ELR (cell line): ENCODE results near the gene LRBA.
"Not testable (repeated sequence)": the region's sequence is repeated elsewhere in the genome, so short reads cannot be mapped to it uniquely, and the experiment has no call there.

Source experiments
- DNase-seq: peaks from one replicate; pipeline ENCODE4 v3.0.0-alpha.2; 2015; ENCODE audit warnings: low read depth

The LRBA gene

GRCh38 chr4:150662686-150663085, 352.4 kb downstream of the LRBA start:
- DNase-seq, result no peak

DNA sequence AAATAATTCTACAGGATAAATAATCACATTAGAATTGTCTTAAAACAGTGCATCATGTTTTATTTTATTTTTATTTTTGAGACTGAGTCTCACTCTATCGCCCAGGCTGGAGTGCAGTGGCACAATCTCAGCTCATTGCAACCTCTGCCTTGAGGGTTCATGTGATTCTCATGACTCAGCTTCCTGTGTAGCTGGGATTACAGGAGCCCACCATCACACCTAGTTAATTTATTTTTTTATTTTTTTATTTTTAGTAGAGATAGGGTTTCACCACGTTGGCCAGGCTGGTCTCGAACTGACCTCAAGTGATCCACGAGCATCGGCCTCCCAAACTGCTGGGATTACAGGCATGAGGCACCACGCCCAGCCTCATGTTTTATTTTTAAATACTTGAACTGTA, 353.5 kb downstream of the LRBA start:
- DNase-seq, result peak; percentile 59

DNA sequence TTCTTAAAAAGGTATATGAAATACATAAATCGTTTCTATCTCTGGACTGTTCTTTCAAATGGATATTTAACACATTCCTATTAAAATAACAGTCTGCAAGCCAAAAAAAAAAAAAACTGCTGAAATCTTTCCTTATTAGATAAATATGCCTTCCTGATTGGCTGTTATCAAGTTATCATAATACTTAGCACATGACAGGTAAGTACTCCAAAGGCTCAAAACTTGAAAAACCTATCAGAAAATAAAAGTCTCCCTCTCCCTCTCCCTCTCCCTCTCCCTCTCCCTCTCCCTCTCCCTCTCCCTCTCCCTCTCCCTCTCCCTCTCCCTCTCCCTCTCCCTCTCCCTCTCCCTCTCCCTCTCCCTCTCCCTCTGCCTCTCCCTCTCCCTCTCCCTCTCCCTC, 356.8 kb downstream of the LRBA start:
- not testable (repeated sequence) for DNase-seq

- no peak for DNase-seq
These were observed 358.2 kb downstream of the LRBA start for GRCh38 chr4:150656891-150657290.

- DNase-seq, result no peak
These were observed 364.3 kb downstream of the LRBA start for GRCh38 chr4:150650751-150651150.

DNA sequence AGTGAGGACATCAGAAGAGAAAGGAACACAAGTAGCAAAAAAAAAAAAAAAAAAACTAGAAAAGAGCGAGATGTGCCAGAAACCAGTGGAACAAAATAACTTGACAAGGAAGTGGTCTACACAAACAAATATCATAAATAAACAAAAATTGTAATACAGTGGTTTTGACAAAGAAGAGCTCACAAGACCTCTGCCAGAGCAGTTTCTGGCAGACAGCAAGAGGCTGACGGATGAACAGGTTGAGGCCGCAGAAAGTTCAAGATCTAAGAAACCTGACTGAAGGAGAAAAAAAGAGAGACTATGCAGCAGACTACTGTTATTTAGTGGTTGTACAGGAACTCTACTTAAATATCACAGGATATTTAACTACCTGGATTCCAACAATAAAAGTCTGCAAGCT, 367.0 kb downstream of the LRBA start:
- DNase-seq, result no peak

- peak; percentile 29 for DNase-seq
These were observed 368.1 kb downstream of the LRBA start for GRCh38 chr4:150647008-150647407.

GRCh38 chr4:150641612-150642011, 373.5 kb downstream of the LRBA start:
- no peak for DNase-seq

- DNase-seq, result no peak
These were observed 382.4 kb downstream of the LRBA start for GRCh38 chr4:150632639-150633038.

DNA sequence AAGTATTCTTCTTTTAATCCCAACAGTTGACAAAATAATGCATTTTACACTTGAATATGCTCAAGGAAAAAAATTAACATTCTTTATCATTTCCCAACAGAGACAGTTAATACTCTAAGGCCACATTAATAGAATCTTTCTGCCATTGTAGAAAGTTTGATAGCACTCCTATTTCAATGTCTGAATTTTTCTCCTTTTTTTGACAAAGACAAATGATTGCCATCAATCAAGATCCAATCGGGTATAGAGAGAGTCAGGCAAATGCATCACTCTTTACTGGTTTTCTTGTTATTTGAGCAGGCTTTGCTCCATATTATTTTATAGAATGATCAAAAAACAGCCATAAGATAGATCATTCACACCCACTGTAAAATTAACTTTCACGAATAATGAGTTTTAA, 387.0 kb downstream of the LRBA start:
- DNase-seq, result no peak

DNA sequence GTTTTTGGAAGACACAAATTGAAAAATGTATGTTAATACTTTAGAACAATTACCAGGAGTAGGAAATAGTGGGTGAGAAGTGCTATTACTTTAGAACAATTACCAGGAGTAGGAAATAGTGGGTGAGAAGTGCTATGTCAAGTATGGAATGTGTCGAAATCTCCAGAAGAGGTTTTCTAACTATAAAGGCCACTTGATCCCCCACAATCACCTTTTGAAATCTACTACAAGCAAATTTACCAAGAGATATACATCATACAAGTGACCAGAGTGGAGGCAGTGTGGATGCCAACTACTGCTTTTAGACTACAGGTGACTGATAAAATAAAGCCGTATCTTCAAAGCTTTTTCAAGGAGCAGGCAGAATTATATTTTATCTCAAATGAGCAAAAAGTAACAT, 390.1 kb downstream of the LRBA start:
- no peak for DNase-seq

- no peak for DNase-seq
These were observed 391.0 kb downstream of the LRBA start for GRCh38 chr4:150624055-150624454.

DNA sequence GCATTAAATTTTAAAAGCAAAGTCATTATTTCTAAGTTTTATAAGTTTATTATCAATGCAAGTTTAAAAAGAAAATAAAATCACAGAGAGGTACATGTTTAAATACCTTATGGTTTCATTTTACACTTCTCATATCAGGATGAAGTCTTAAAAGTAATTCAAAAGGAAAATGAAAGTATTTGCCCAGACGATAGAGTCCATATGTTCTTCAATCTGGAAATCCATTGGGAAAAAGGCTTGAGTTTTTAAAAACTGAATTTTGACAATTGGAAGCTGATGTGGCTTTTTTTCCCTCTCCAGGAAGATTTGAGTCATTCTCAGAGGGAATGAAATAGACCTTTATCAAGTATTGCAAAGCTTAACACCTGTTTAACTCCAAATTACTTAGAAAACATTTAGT, 396.0 kb downstream of the LRBA start:
- no peak for DNase-seq

DNA sequence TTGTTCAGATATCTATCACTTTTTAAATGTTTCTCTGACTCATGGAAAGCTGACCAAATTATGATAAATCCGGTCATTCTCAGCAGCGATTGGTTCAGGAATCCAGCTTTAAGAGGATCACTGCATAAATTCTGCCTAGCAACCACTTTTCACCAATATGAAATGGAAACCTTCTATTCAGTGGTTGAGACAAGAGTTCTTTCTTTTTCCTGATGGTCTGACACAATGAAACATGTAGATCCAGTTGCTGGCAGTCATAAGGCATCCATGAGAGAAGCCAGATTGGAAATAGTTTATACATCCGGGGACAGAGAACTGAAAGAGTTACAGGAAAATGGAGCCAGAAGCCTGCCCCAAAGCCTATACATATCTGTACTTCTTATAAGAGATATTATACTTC, 406.0 kb downstream of the LRBA start:
- DNase-seq, result peak; percentile 12

- no peak for DNase-seq
These were observed 414.2 kb downstream of the LRBA start for GRCh38 chr4:150600812-150601445.

DNA sequence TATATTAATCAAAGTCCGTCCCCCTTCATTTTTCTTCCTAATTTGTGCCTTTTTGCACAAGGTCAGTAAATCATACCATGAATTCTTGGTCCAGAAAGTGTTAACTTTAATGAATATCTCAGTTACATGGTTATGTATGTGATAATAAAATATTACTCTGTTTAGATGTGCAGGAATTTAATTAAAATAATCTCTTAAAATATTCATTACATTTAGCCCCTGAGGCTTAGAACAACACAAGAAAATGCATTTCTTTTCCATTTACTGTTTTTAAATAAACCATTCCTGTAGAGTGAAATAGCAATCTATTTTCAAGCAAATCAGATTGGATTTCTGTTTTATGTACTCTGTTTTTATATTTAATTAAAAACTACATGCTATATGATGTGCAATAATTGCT, 415.5 kb downstream of the LRBA start:
- no peak for DNase-seq

- no peak for DNase-seq
These were observed 416.2 kb downstream of the LRBA start for GRCh38 chr4:150598909-150599308.

- DNase-seq, result peak; percentile 27
These were observed 421.1 kb downstream of the LRBA start for GRCh38 chr4:150593996-150594395.

- no peak for DNase-seq
These were observed 423.2 kb downstream of the LRBA start for GRCh38 chr4:150591904-150592303.

DNA sequence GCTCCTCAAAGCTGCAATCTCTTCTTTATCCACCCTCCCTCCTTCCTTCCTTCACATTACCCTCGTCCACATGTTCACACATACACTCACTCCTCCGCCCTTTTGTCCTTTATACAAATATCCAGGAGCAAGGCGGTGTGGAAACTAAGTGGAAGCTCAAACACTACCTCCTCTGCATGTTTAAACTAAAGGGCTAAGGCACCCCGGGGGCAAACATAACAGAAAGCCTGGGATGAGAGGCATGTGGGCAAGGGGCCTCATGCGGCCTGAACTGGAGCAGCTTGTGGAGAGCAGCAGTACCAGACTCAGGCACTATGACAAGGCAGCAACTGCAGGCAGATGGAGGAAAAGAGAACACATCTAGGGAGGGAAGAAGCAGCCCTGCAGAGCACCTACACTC, 423.7 kb downstream of the LRBA start:
- DNase-seq, result no peak

GRCh38 chr4:150590631-150591030, 424.5 kb downstream of the LRBA start:
- DNase-seq, result no peak

GRCh38 chr4:150589157-150589556, 425.9 kb downstream of the LRBA start:
- DNase-seq, result no peak

- no peak for DNase-seq
These were observed 426.8 kb downstream of the LRBA start for GRCh38 chr4:150588316-150588715.

GRCh38 chr4:150586162-150586810, 428.8 kb downstream of the LRBA start:
- no peak for DNase-seq
